ENCODE results near the gene VPS16. TPM values are rescaled to one million over a fixed set of nuclear protein-coding genes. Genes with fewer than 3 reads are reported as not detected.

Gene VPS16
- total and polyA plus RNA-seq, 5 donors = 16.8 to 24.2 (median 19.6) TPM

DNA sequence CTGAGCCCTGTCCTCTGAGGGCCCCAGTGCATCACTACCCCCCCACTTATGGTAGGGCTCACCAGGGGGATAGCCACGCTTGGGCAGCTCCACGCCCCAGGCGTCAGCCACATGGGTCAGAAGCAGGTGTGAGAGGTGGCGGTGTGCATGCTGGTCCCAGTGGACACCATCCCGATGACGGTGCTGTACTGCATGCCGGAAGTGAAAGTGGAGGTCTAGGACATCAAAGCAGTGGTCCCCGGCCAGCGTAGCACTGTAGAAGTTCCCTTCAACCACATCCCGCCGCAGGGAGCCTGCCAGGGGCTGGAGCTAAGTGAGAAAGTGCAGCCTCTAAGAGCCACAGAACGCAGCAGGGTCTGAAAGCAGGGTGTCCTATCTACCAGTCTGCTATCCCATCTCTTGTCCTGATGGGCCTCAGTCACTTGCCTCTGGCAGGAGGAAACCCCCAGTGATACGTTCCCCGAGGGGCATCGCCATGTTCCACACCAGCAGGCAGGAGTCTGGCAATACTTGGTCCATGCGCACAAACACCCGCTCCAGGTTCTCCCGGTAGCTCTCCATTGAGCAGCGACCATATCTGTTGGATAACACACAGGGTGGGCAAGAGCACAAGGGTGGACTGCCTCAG, 2.3 kb upstream of the VPS16 start:
- Histone ChIP-seq H3K4me3 (ENCODE audit: low read length) (no peak overlapping the region), H3K4me1 (ENCODE audit: control insufficient read depth, insufficient read depth, low read length) (no peaks in the 10 kb centered on the region), H3K27ac (ENCODE audit: low read length) (no peak overlapping the region), H3K9me3 (ENCODE audit: control insufficient read depth, low read length) (no peaks in the 10 kb centered on the region), H3K27me3 (ENCODE audit: control insufficient read depth, insufficient read depth) (no peaks in the 10 kb centered on the region)
- intact Hi-C loops (cut with DNase I) = no loop called here
- no peak for ATAC-seq
- 96% methylated on average over 19 of the region's 19 CpGs for WGBS
- no peak for DNase-seq

DNA sequence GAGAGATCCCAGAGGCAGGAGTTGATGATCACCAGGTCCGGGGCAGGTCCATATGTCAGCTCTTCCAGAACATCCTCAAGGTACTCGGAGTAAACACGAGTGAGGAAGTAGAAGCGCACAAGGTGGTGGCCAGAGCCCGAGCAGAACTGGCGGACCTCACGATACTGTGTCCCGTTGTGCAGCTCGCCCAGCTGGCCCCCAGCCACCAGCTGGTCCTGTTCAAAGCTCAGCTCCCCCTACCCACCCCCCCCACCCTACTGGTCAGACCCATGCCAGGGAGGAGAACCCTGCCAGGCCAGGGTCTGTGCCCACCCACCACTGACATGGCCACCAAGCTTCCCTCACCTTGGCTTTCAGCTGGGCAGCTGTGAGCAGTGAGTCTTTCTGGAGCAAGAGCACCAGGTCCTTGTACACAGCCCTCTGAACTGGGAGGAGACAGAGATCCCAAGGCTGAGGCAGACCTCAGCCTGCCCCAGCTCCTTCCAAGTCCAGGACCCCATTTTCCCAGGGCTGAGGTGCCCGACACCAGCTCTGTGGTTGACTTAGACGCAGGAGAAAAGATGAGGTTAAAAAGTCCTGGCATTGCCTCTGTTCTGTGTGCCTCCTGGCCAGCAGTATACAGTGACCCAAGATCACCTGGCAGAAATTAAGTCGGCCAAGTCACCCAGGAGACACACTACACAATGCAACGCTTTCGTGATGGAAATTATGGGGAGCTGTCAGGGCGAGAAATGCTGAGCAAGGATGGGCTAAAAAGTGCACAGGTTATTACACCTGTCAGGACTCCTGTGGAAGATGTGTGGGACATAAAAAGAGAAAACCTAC, 1.5 kb upstream of the VPS16 start:
- ATAC-seq = no peak
- Histone ChIP-seq H3K27me3 (ENCODE audit: control insufficient read depth, insufficient read depth) (no peaks in the 10 kb centered on the region), H3K27ac (ENCODE audit: low read length) (no peak overlapping the region), H3K4me3 (ENCODE audit: low read length) (no peak overlapping the region), H3K9me3 (ENCODE audit: control insufficient read depth, low read length) (no peaks in the 10 kb centered on the region), H3K4me1 (ENCODE audit: control insufficient read depth, insufficient read depth, low read length) (no peaks in the 10 kb centered on the region)
- WGBS = 94% methylated on average over 15 of the region's 15 CpGs
- DNase-seq = no peak
- intact Hi-C loops (cut with DNase I) = no loop called here

DNA sequence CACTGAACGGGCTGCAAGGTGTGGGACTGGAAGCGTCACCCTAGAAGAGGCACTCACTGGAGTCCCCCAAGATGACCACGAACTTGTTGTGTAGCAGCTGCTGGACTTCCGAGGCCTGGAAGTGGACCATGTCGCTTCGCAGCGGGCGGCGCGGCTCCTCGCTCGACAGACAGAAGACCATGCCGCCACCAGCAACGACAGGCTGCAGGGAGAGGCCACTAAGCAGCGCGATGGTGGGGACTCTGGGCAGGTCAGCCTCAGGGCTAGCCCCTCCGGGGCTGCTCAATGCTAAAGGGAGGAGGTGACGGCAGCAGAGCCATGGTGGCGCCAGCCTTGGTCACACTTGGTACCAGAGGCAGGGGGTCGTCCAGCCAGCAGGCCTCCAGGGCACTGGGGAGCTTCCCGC, 810 bp upstream of the VPS16 start:
- no peaks in the 10 kb centered on the region for H3K27me3 ChIP-seq (ENCODE audit: control insufficient read depth, insufficient read depth)
- intact Hi-C loops (cut with DNase I) = no loop called here
- WGBS = 82% methylated on average over 21 of the region's 21 CpGs

DNA sequence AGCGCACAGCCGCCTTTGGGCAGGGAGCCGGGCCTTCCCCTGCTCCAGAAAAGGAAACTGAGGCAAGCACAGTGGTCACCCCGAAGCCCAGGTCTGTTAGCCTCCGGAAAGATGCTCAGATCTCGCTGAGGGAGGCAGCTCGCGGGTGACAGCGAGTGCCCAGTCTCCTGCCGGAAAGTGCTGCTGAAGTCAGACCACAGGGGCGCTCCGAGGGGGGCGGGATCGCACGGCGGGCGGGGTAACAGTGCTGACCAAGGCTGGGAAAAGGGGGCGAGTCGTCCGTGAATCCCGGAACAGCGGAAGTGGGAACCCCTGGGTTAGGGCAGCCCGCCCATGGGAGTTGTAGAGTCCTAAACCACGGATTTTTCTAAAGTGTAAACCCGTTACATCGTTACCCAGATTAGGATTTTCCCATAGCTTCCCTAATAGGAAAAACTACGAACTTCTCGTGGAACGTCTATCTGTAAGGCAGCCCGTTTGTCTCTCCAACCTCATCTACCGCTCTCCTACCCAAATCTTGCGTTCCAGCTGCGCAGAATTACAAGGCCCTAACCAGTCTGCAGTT, 504 bp downstream of the VPS16 start:
- DNase-seq = peak; percentile 86 to 88 (median 87)
- 4% methylated on average over 33 of the region's 33 CpGs for WGBS
- peak; percentile 70 to 85 for ATAC-seq
- Histone ChIP-seq H3K27me3 (ENCODE audit: control insufficient read depth, insufficient read depth) (no peaks in the 10 kb centered on the region), H3K9me3 (ENCODE audit: control insufficient read depth, low read length) (no peaks in the 10 kb centered on the region), H3K27ac (ENCODE audit: low read length) (peak overlapping the region; percentile 31), H3K4me3 (ENCODE audit: low read length) (peak overlapping the region; percentile 89), H3K4me1 (ENCODE audit: control insufficient read depth, insufficient read depth, low read length) (no peaks in the 10 kb centered on the region)
- intact Hi-C loops (cut with DNase I) = no loop called here

More for the DNA sequence above, 810 bp upstream of the VPS16 start:
- H3K9me3 ChIP-seq (ENCODE audit: control insufficient read depth, low read length) = no peaks in the 10 kb centered on the region
- peak overlapping the region; percentile 89 for H3K4me3 ChIP-seq (ENCODE audit: low read length)
- H3K4me1 ChIP-seq (ENCODE audit: control insufficient read depth, insufficient read depth, low read length) = no peaks in the 10 kb centered on the region
- DNase-seq = no peak
- ATAC-seq = no peak
- H3K27ac ChIP-seq (ENCODE audit: low read length) = no peak overlapping the region

DNA sequence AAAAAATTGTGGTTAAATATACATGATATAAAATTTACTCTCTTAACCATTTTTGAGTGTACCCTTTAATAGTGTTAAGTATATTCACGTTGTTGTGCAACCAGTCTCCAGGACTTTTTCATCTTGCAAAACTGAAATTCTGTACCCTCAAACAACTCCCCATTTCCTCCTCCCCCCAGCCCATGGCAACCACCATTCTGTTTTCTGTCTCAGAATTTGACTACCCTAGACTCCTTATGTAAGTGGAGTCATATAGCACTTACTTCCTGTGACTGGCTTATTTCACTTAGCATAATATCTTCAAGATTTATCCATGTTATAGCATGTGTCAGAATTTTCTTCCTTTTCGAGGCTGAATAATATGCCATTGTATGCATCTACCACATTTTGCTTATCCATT, 5.1 kb downstream of the VPS16 start:
- 89% methylated on average over 2 of the region's 2 CpGs for WGBS
- intact Hi-C loops (cut with DNase I) = no loop called here
- DNase-seq (no peak), ATAC-seq (no peak)
- Histone ChIP-seq H3K9me3 (ENCODE audit: control insufficient read depth, low read length) (no peaks in the 10 kb centered on the region), H3K27ac (ENCODE audit: low read length) (no peak overlapping the region), H3K27me3 (ENCODE audit: control insufficient read depth, insufficient read depth) (no peaks in the 10 kb centered on the region), H3K4me1 (ENCODE audit: control insufficient read depth, insufficient read depth, low read length) (no peaks in the 10 kb centered on the region), H3K4me3 (ENCODE audit: low read length) (no peak overlapping the region)

DNA sequence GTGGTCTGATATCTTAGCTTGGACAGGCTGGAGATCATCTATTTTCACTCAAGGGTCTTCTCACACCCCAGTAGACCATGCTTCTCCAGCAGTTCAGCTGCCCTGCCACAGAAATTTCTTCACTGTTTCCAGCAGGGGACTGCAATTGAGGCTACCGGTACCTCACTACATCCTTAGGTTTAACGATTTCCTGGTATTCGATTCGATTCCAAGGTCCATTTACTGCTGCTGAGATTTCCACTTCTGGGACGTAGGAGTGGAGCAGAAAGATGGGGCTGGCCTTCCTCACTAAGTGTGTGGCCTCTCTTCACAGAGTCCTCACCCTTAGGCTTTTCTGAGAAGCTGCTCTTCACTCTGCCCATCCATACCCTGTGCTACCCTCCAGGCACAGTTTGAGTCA, 6.2 kb downstream of the VPS16 start:
- Histone ChIP-seq H3K9me3 (ENCODE audit: control insufficient read depth, low read length) (no peaks in the 10 kb centered on the region), H3K27ac (ENCODE audit: low read length) (no peak overlapping the region), H3K4me1 (ENCODE audit: control insufficient read depth, insufficient read depth, low read length) (no peaks in the 10 kb centered on the region), H3K27me3 (ENCODE audit: control insufficient read depth, insufficient read depth) (no peaks in the 10 kb centered on the region), H3K4me3 (ENCODE audit: low read length) (no peak overlapping the region)
- DNase-seq = no peak
- intact Hi-C loops (cut with DNase I) = no loop called here
- ATAC-seq = no peak
- 81% methylated on average over 5 of the region's 5 CpGs for WGBS

DNA sequence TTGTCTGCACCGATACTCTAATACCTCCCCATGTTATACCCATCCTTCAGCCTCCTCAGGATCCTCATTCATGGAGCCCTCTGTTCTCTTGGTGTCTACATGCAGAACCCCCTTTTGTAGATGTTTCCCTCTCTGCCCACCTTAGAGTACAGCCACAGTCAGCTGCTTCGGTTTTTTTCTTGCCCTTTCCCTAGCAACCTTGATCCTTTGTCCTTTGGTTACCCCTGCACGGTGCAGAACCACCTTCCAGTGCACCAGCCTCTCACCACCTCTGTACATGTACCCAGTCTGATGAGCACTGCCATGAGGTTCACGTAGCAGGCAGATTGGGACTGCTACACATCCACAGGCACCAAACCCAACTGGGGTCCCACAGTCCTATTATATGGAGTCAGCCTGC, 7.3 kb downstream of the VPS16 start:
- 93% methylated on average over 4 of the region's 4 CpGs for WGBS
- H3K4me1 ChIP-seq (ENCODE audit: control insufficient read depth, insufficient read depth, low read length) = no peaks in the 10 kb centered on the region

DNA sequence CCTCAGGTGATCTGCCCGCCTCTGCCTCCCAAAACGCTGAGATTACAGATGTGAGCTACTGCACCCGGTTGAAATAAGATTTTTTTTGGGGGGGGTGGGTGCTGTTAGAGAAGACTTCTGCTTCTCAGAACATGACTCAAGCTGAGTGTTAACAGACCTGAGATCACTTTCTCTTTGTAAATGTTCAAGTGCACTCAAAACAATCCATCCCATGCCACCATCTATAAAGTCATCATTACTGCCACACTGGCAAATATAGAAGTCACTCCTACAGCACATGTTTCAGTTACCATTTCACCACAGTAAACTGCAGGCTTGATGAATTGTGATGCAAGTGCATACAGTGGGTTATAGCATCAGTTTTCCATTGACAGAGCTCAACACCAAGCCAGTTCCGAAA, 9.0 kb downstream of the VPS16 start:
- DNase-seq = no peak
- WGBS = 90% methylated on average over 4 of the region's 4 CpGs
- Histone ChIP-seq H3K9me3 (ENCODE audit: control insufficient read depth, low read length) (no peaks in the 10 kb centered on the region), H3K4me1 (ENCODE audit: control insufficient read depth, insufficient read depth, low read length) (no peaks in the 10 kb centered on the region), H3K27ac (ENCODE audit: low read length) (no peak overlapping the region), H3K27me3 (ENCODE audit: control insufficient read depth, insufficient read depth) (no peaks in the 10 kb centered on the region), H3K4me3 (ENCODE audit: low read length) (no peak overlapping the region)
- intact Hi-C loops (cut with DNase I) = no loop called here
- ATAC-seq = no peak

More for the DNA sequence above, 7.3 kb downstream of the VPS16 start:
- Histone ChIP-seq H3K27me3 (ENCODE audit: control insufficient read depth, insufficient read depth) (no peaks in the 10 kb centered on the region), H3K27ac (ENCODE audit: low read length) (no peak overlapping the region), H3K9me3 (ENCODE audit: control insufficient read depth, low read length) (no peaks in the 10 kb centered on the region), H3K4me3 (ENCODE audit: low read length) (no peak overlapping the region)
- DNase-seq = no peak
- intact Hi-C loops (cut with DNase I) = no loop called here
- ATAC-seq = no peak

DNA sequence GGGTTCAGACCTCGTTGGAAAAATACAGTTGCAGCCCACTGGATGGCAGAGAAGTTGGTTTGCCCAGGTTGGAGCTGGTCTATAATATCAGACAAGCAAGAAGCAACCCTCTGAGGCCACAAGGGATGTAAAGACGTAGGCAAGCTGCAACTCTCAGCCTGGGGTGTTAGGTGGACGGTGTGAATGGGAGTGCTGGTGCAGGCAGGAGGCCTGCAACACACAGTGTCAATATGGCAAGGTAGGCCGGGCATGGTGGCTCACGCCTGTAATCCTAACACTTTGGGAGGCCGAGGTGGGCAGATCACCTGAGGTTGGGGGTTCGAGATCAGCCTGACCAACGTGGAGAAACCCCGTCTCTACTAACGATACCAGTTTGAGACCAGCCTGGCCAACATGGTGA, 10.5 kb downstream of the VPS16 start:
- Histone ChIP-seq H3K27ac (ENCODE audit: low read length) (no peak overlapping the region), H3K9me3 (ENCODE audit: control insufficient read depth, low read length) (no peaks in the 10 kb centered on the region), H3K27me3 (ENCODE audit: control insufficient read depth, insufficient read depth) (no peaks in the 10 kb centered on the region), H3K4me1 (ENCODE audit: control insufficient read depth, insufficient read depth, low read length) (no peaks in the 10 kb centered on the region), H3K4me3 (ENCODE audit: low read length) (no peak overlapping the region)
- WGBS = 94% methylated on average over 10 of the region's 10 CpGs
- DNase-seq (no peak), ATAC-seq (no peak)
- intact Hi-C loops (cut with DNase I) = loop anchor here in 1 of 4 donors (10.0 kb wide), 1 partner anchor 96 kb away; no protein-coding TSS in a partner anchor

DNA sequence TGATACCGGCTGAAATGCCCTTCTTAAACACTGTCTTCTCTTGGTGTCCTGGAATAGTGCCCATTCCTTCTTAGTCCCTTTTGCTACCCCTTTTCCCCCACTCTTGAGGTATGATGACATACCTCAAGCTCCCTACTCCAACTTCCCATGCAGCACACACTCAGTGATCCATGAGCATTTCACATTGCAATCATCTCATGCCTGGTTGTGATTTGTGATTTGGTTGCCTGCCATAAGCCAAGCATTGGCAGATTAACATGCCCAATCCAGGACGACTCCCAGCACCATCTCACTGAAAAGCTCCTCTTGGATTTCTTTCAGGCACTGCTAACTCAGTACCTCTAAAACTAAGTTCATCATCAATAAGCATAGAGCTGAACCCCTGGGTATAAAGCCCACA, 18.0 kb downstream of the VPS16 start:
- Histone ChIP-seq H3K27ac (ENCODE audit: low read length) (no peak overlapping the region), H3K4me1 (ENCODE audit: control insufficient read depth, insufficient read depth, low read length) (peaks cover 2% of the 10 kb centered on the region), H3K9me3 (ENCODE audit: control insufficient read depth, low read length) (no peaks in the 10 kb centered on the region), H3K27me3 (ENCODE audit: control insufficient read depth, insufficient read depth) (no peaks in the 10 kb centered on the region), H3K4me3 (ENCODE audit: low read length) (no peak overlapping the region)
- 84% methylated on average over 2 of the region's 2 CpGs for WGBS
- intact Hi-C loops (cut with DNase I) = loop anchor here in 1 of 4 donors (10.0 kb wide), 1 partner anchor 104 kb away; no protein-coding TSS in a partner anchor
- DNase-seq (no peak), ATAC-seq (no peak)
